H9 (cell line): ENCODE data around the gene SFI1. TPM values are rescaled to one million over a fixed set of nuclear protein-coding genes. Genes with fewer than 3 reads are reported as not detected.

ENCODE experiments used
- DNase-seq: peaks from one replicate; pipeline ENCODE4 v3.0.0-alpha.2; 2017
- H2AFZ ChIP-seq: one replicate; pipeline ENCODE4 v1.6.1; 2013; ENCODE audit warnings: mild to moderate bottlenecking, low read length, control low read depth, moderate library complexity
- H2AK5ac ChIP-seq: 2 replicates; pipeline ENCODE4 v1.6.1; 2013; ENCODE audit warnings: low read length, control low read depth, mixed read lengths; ENCODE audit not compliant: insufficient read length
- H2BK120ac ChIP-seq: one replicate; pipeline ENCODE4 v1.6.1; 2013; ENCODE audit warnings: low read depth, mild to moderate bottlenecking, low read length, control low read depth, inconsistent platforms; ENCODE audit not compliant: poor library complexity, severe bottlenecking
- H2BK12ac ChIP-seq: 2 replicates; pipeline ENCODE4 v1.6.1; 2013; ENCODE audit warnings: low read length, control low read depth, mixed read lengths, low read depth; ENCODE audit not compliant: insufficient read length
- H2BK15ac ChIP-seq: 2 replicates; pipeline ENCODE4 v1.6.1; 2013; ENCODE audit warnings: low read depth, low read length, control low read depth
- H2BK20ac ChIP-seq: one replicate; pipeline ENCODE4 v1.6.1; 2013; ENCODE audit warnings: low read depth, mild to moderate bottlenecking, low read length, control low read depth, inconsistent platforms; ENCODE audit not compliant: poor library complexity, severe bottlenecking
- H2BK5ac ChIP-seq: 2 replicates; pipeline ENCODE4 v1.6.1; 2013; ENCODE audit warnings: low read length, control low read depth, mixed read lengths; ENCODE audit not compliant: insufficient read length
- H3K14ac ChIP-seq: 2 replicates; pipeline ENCODE4 v1.6.1; 2013; ENCODE audit warnings: low read length, control low read depth; ENCODE audit not compliant: insufficient read depth
- H3K18ac ChIP-seq: 2 replicates; pipeline ENCODE4 v1.6.1; 2013; ENCODE audit warnings: low read depth, mild to moderate bottlenecking, mixed read lengths, low read length, control low read depth; ENCODE audit not compliant: insufficient read length
- H3K23ac ChIP-seq: 2 replicates; pipeline ENCODE4 v1.6.1; 2013; ENCODE audit warnings: low read length, control low read depth, mixed read lengths, low read depth; ENCODE audit not compliant: insufficient read length
- H3K23me2 ChIP-seq: 2 replicates; pipeline ENCODE4 v1.6.1; 2013; ENCODE audit warnings: low read depth, mild to moderate bottlenecking, mixed read lengths, low read length, control low read depth; ENCODE audit not compliant: insufficient read length, poor library complexity, severe bottlenecking
- H3K27ac ChIP-seq: 2 replicates; pipeline ENCODE4 v1.5.1; 2013; ENCODE audit warnings: low read length, control low read depth, mixed read lengths, low read depth; ENCODE audit not compliant: insufficient read length
- H3K27me3 ChIP-seq: 2 replicates; pipeline ENCODE4 v1.6.1; 2013; ENCODE audit warnings: low read length, control low read depth, inconsistent platforms; ENCODE audit not compliant: insufficient read depth
- H3K4ac ChIP-seq: 2 replicates; pipeline ENCODE4 v1.6.1; 2013; ENCODE audit warnings: low read depth, mild to moderate bottlenecking, control low read depth, inconsistent platforms, low read length, moderate library complexity
- H3K4me1 ChIP-seq: 2 replicates; pipeline ENCODE4 v1.6.1; 2013; ENCODE audit warnings: low read length, control low read depth, inconsistent platforms; ENCODE audit not compliant: insufficient read depth
- H3K4me2 ChIP-seq: 2 replicates; pipeline ENCODE4 v1.6.1; 2013; ENCODE audit warnings: low read length, control low read depth, mixed read lengths; ENCODE audit not compliant: insufficient read length, insufficient read depth
- H3K56ac ChIP-seq: 2 replicates; pipeline ENCODE4 v1.6.1; 2013; ENCODE audit warnings: low read depth, mild to moderate bottlenecking, mixed read lengths, low read length, control low read depth; ENCODE audit not compliant: insufficient read length
- H3K79me1 ChIP-seq: 2 replicates; pipeline ENCODE4 v1.6.1; 2013; ENCODE audit warnings: low read depth, mild to moderate bottlenecking, moderate library complexity, low read length, control low read depth, inconsistent platforms; ENCODE audit not compliant: insufficient read depth, poor library complexity, severe bottlenecking
- H3K79me2 ChIP-seq: 2 replicates; pipeline ENCODE4 v1.6.1; 2013; ENCODE audit warnings: low read length, control low read depth, inconsistent platforms; ENCODE audit not compliant: insufficient read depth
- H3K9ac ChIP-seq: 2 replicates; pipeline ENCODE4 v1.6.1; 2013; ENCODE audit warnings: low read length, control low read depth, mixed read lengths; ENCODE audit not compliant: insufficient read length; ENCODE audit errors: extremely low read depth
- H3K9me3 ChIP-seq: one replicate; pipeline ENCODE4 v1.6.1; 2013; ENCODE audit warnings: low read depth, low read length, inconsistent platforms; ENCODE audit not compliant: control insufficient read depth
- H3T11ph ChIP-seq: one replicate; pipeline ENCODE4 v1.6.1; 2013; ENCODE audit warnings: mild to moderate bottlenecking, low read length, control low read depth, inconsistent platforms
- H4K20me1 ChIP-seq: one replicate; pipeline ENCODE4 v1.6.1; 2013; ENCODE audit not compliant: control insufficient read depth, insufficient read length, insufficient read depth
- H4K5ac ChIP-seq: 2 replicates; pipeline ENCODE4 v1.6.1; 2013; ENCODE audit warnings: low read depth, mild to moderate bottlenecking, mixed read lengths, low read length, control low read depth; ENCODE audit not compliant: insufficient read length
- H4K8ac ChIP-seq: replicated peaks from 2 replicates; pipeline ENCODE4 v1.6.1; 2013; ENCODE audit warnings: low read length, control low read depth, mixed read lengths, low read depth; ENCODE audit not compliant: insufficient read length
- H4K91ac ChIP-seq: 2 replicates; pipeline ENCODE4 v1.6.1; 2013; ENCODE audit warnings: low read depth, mild to moderate bottlenecking, moderate library complexity, mixed read lengths, low read length, control low read depth; ENCODE audit not compliant: insufficient read length
- H3K27ac Mint-ChIP-seq, 3 experiments: 2 replicates in 2 of 3; 3 replicates in 1 of 3; pipeline ENCODE4 v1.8.0; 2020 to 2021; ENCODE audit warnings: mixed read lengths in 3 of 3, mild to moderate bottlenecking in 1 of 3, moderate library complexity in 1 of 3
- H3K27me3 Mint-ChIP-seq: 2 replicates; pipeline ENCODE4 v1.8.0; 2021; ENCODE audit warnings: low read depth, mild to moderate bottlenecking, moderate library complexity, mixed read lengths
- H3K36me3 Mint-ChIP-seq, 3 experiments: 2 replicates in 2 of 3; 3 replicates in 1 of 3; pipeline ENCODE4 v1.8.0; 2020 to 2021; ENCODE audit warnings: low read depth in 3 of 3, mixed read lengths in 3 of 3; ENCODE audit not compliant: insufficient read depth in 1 of 3
- H3K4me1 Mint-ChIP-seq, 2 experiments: 2 replicates each; pipeline ENCODE4 v1.8.0; 2020; ENCODE audit warnings: mixed read lengths in 2 of 2
- H3K4me3 Mint-ChIP-seq, 2 experiments: 2 replicates in 1 of 2; 3 replicates in 1 of 2; pipeline ENCODE4 v1.8.0; 2020 to 2021; ENCODE audit warnings: mild to moderate bottlenecking in 2 of 2, mixed read lengths in 2 of 2, moderate library complexity in 1 of 2
- H3K9me3 Mint-ChIP-seq, 2 experiments: 2 replicates in 1 of 2; 3 replicates in 1 of 2; pipeline ENCODE4 v1.8.0; 2020; ENCODE audit warnings: mild to moderate bottlenecking in 2 of 2, mixed read lengths in 2 of 2, moderate library complexity in 1 of 2
- CTCF ChIP-seq: fragments of 200-600 bp; sonication (generic); conservative IDR thresholded peaks from 3 replicates; pipeline ENCODE4 v1.8.0; 2021; ENCODE audit warnings: antibody characterized with exemption, mild to moderate bottlenecking
- WGBS: extraction: QIAGEN DNeasy Blood & Tissue Kit; methylation state at CpG from one replicate; pipeline ENCODE4 v1.1.7; 2013; ENCODE audit warnings: missing lambda C conversion rate, low lambda C conversion rate, mixed read lengths; ENCODE audit not compliant: insufficient read length; ENCODE audit errors: extremely low coverage; 5-methylcytosine and 5-hydroxymethylcytosine counted together
- total RNA-seq: library from RNA; stranded (reverse); gene quantifications from 2 replicates; pipeline ENCODE4 v1.2.1, GENCODE V29; 2021

The SFI1 gene
- total RNA-seq, 1 experiment from 2014 or later = 26.4 TPM

GRCh38 chr22:31652088-31652487 lies 155.8 kb downstream of the SFI1 start:
- Histone ChIP-seq H2BK15ac (no peak overlapping the region), H3K23me2 (no peaks in the 10 kb centered on the region), H3K27me3 (no peaks in the 10 kb centered on the region), H3K79me2 (peaks cover 3% of the 10 kb centered on the region; the same call in 1 of the 2 replicates), H3K56ac (no peak overlapping the region), H2BK20ac (no peak overlapping the region), H3K23ac (no peak overlapping the region), H3K4me1 (peaks cover 2% of the 10 kb centered on the region; the same call in 1 of the 2 replicates), H2BK120ac (no peak overlapping the region), H3K18ac (no peak overlapping the region), H4K5ac (no peak overlapping the region), H4K91ac (no peak overlapping the region), H2AK5ac (no peak overlapping the region), H3K9ac (no peak overlapping the region), H3K14ac (no peak overlapping the region), H4K20me1 (no peaks in the 10 kb centered on the region), H3T11ph (no peak overlapping the region), H3K9me3 (no peaks in the 10 kb centered on the region), H4K8ac (no peak overlapping the region), H3K4ac (no peak overlapping the region), H2BK12ac (no peak overlapping the region), H2BK5ac (no peak overlapping the region), H3K4me2 (no peak overlapping the region), H2AFZ (no peak overlapping the region), H3K79me1 (peaks cover 2% of the 10 kb centered on the region), H3K27ac (no peak overlapping the region)
- no CpG with 5 or more reads among the region's 9 CpGs for WGBS
- no peak overlapping the region for H3K27ac Mint-ChIP-seq
- H3K27me3 Mint-ChIP-seq = no peaks in the 10 kb centered on the region
- peaks cover 4 to 27% (median 22%) of the 10 kb centered on the region in 3 experiments; a peak in 5 of 7 replicates for H3K36me3 Mint-ChIP-seq
- DNase-seq = no peak
- no peak overlapping the region for H3K4me3 Mint-ChIP-seq
- H3K9me3 Mint-ChIP-seq = no peaks in the 10 kb centered on the region
- no peak for TF ChIP-seq CTCF
- peaks cover 17 to 23% of the 10 kb centered on the region in 2 experiments for H3K4me1 Mint-ChIP-seq
